Stomach (tissue), 9 donors: ENCODE data around the gene DCK. TPM values are rescaled to one million over a fixed set of nuclear protein-coding genes. Genes with fewer than 3 reads are reported as not detected.
A peak's percentile ranks its signal among the peaks of the same experiment; 100 is the strongest.
"Not testable (repeated sequence)": the region's sequence is repeated elsewhere in the genome, so short reads cannot be mapped to it uniquely, and the experiment has no call there.

Experiments used
- DNase-seq, 2 donors: peaks; one replicate each; pipeline versions ENCODE4 v3.0.0 to v3.0.0-alpha.2; 2013 to 2019
- H3K27ac ChIP-seq, 5 donors: fragments of 200-600 bp in 4 of 5; sonication (generic) in 4 of 5; one replicate each; pipeline ENCODE4 v1.5.1; 2013 to 2019; ENCODE audit warnings: mild to moderate bottlenecking in 1 of 5, moderate library complexity in 1 of 5
- H3K27me3 ChIP-seq, 3 donors: fragments of 200-600 bp; sonication (generic); one replicate each; pipeline ENCODE4 v1.5.1; 2017 to 2019; ENCODE audit warnings: mixed run types in 1 of 3
- H3K36me3 ChIP-seq, 4 donors: fragments of 200-600 bp; sonication (generic); 1 replicate in 3 of 4; 2 replicates in 1 of 4; pipeline ENCODE4 v1.5.1; 2016 to 2019
- H3K4me1 ChIP-seq, 4 donors: fragments of 200-600 bp; sonication (generic); one replicate each; pipeline ENCODE4 v1.5.1; 2016 to 2019
- H3K4me3 ChIP-seq, 4 donors: fragments of 200-600 bp; sonication (generic) in 3 of 4; one replicate each; pipeline ENCODE4 v1.5.1; 2016 to 2019; ENCODE audit warnings: mild to moderate bottlenecking in 1 of 4
- H3K9me3 ChIP-seq, 4 donors: fragments of 200-600 bp; sonication (generic); one replicate each; pipeline ENCODE4 v1.5.1; 2016 to 2019
- CTCF ChIP-seq, 7 experiments: fragments of 450-650 bp in 4 of 7; fragments of 200-600 bp in 3 of 7; sonication (generic) in 3 of 7; IDR thresholded peaks; one replicate each; pipeline ENCODE4 v1.5.1; 2016 to 2019; ENCODE audit warnings: antibody characterized with exemption in 7 of 7, control low read depth in 2 of 7, mild to moderate bottlenecking in 1 of 7
- EP300 ChIP-seq: sonication (generic); formaldehyde crosslinking; IDR thresholded peaks from one replicate; pipeline ENCODE4 v1.6.1; 2017; ENCODE audit warnings: antibody characterized with exemption
- POLR2A ChIP-seq, 4 donors: fragments of 450-650 bp; IDR thresholded peaks; one replicate each; pipeline ENCODE4 v1.6.1; 2016; ENCODE audit warnings: antibody characterized with exemption in 4 of 4, control low read depth in 2 of 4, mild to moderate bottlenecking in 1 of 4, moderate library complexity in 1 of 4
- POLR2AphosphoS5 ChIP-seq, 3 donors: sonication (generic); formaldehyde crosslinking; IDR thresholded peaks; one replicate each; pipeline ENCODE4 v1.6.1; 2016; ENCODE audit warnings: antibody characterized with exemption in 3 of 3
- WGBS, 5 donors: extraction: QIAGEN DNeasy Blood & Tissue Kit in 3 of 5; methylation state at CpG; one replicate each; pipeline versions ENCODE4 v1.1.5 to v1.1.7; 2013 to 2018; 5-methylcytosine and 5-hydroxymethylcytosine counted together
- intact Hi-C: fragments of 100-400 bp; cut with DNase I; formaldehyde crosslinking; loops from one replicate; pipeline ENCODE4 v1.15.1; 2023; ENCODE audit warnings: low total_unique reads
- polyA plus RNA-seq, 3 donors: library from polyadenylated mRNA; stranded (reverse); fragments of 200-250 nt; gene quantifications; one replicate each; pipeline ENCODE4 v1.2.3, GENCODE V29; 2013
- total RNA-seq, 5 donors: library from RNA; depleted of rRNA; stranded (reverse); fragments of >200 nt; gene quantifications; one replicate each; pipeline versions ENCODE4 v1.1.0 to v1.2.3, GENCODE V29; 2014 to 2016
- donor health status: healthy with polysubstance abuse.
- donor health status: Bipolar disorder and iron deficiency.
- donor health status: healthy.

DCK gene
- total and polyA plus RNA-seq, 8 donors, result 6.7 to 43.2 (median 13.5) TPM

GRCh38 chr4:71011451-71011850 lies 18.0 kb downstream of the DCK start:
- intact Hi-C loops, result no loop called here
- Histone ChIP-seq H3K27me3 (no peaks in the 10 kb centered on the region), H3K9me3 (no peaks in the 10 kb centered on the region), H3K4me1 (peaks cover 0 to 13% (median 0%) of the 10 kb centered on the region in 4 donors), H3K27ac (no peak overlapping the region), H3K4me3 (no peak overlapping the region), H3K36me3 (no peaks in the 10 kb centered on the region)
- DNase-seq, result no peak
- WGBS, 5 donors, result 87 to 97% (median 96%) methylated on average over 4 of the region's 4 CpGs
- TF ChIP-seq CTCF (IDR thresholded peaks at IDR 0.05) (no peak), POLR2AphosphoS5 (IDR thresholded peaks at IDR 0.05) (no peak), EP300 (no peak), POLR2A (IDR thresholded peaks at IDR 0.05) (no peak)

- intact Hi-C loops, H3K4me1 ChIP-seq, H3K9me3 ChIP-seq, H3K4me3 ChIP-seq, H3K27ac ChIP-seq, DNase-seq, H3K27me3 ChIP-seq, H3K36me3 ChIP-seq: not testable (repeated sequence)
- WGBS, 5 donors, result 93 to 100% (median 98%) methylated on average over 2 of the region's 2 CpGs
Measured at GRCh38 chr4:71017391-71017790, 23.9 kb downstream of the DCK start.

GRCh38 chr4:71020611-71021010 lies 27.2 kb downstream of the DCK start:
- no peak for DNase-seq
- Histone ChIP-seq H3K9me3 (no peaks in the 10 kb centered on the region), H3K4me3 (no peak overlapping the region), H3K4me1 (peaks cover 0 to 4% (median under 1%) of the 10 kb centered on the region in 4 donors), H3K36me3 (peaks cover 0 to 12% (median 5%) of the 10 kb centered on the region in 4 donors), H3K27me3 (no peaks in the 10 kb centered on the region), H3K27ac (no peak overlapping the region)
- intact Hi-C loops, result no loop called here
- 48 to 74% (median 73%) methylated on average over 1 of the region's 1 CpG for WGBS, 5 donors
- TF ChIP-seq CTCF (IDR thresholded peaks at IDR 0.05) (no peak), POLR2AphosphoS5 (IDR thresholded peaks at IDR 0.05) (no peak), POLR2A (IDR thresholded peaks at IDR 0.05) (no peak), EP300 (no peak)

GRCh38 chr4:71025654-71026053 lies 32.2 kb downstream of the DCK start:
- TF ChIP-seq EP300 (no peak), POLR2AphosphoS5 (IDR thresholded peaks at IDR 0.05) (no peak), POLR2A (IDR thresholded peaks at IDR 0.05) (no peak), CTCF (IDR thresholded peaks at IDR 0.05) (no peak)
- WGBS, 5 donors, result 85 to 90% (median 85%) methylated on average over 3 of the region's 3 CpGs

GRCh38 chr4:71026086-71026485 lies 32.6 kb downstream of the DCK start:
- intact Hi-C loops, result no loop called here
- no peak overlapping the region for H3K4me3 ChIP-seq
- TF ChIP-seq EP300, result no peak
- no peak for TF ChIP-seq CTCF (IDR thresholded peaks at IDR 0.05)
- TF ChIP-seq POLR2AphosphoS5 (IDR thresholded peaks at IDR 0.05), result no peak
- TF ChIP-seq POLR2A (IDR thresholded peaks at IDR 0.05), result no peak

More at GRCh38 chr4:71025654-71026053, 32.2 kb downstream of the DCK start:
- H3K27ac ChIP-seq, result no peak overlapping the region
- H3K36me3 ChIP-seq, result peaks cover 0 to 37% (median 25%) of the 10 kb centered on the region in 4 donors
- H3K27me3 ChIP-seq, result no peaks in the 10 kb centered on the region
- intact Hi-C loops, result no loop called here
- H3K9me3 ChIP-seq, result no peaks in the 10 kb centered on the region
- peaks cover 0 to 13% (median 6%) of the 10 kb centered on the region in 4 donors for H3K4me1 ChIP-seq
- no peak for DNase-seq
- H3K4me3 ChIP-seq, result no peak overlapping the region

More at GRCh38 chr4:71026086-71026485, 32.6 kb downstream of the DCK start:
- Histone ChIP-seq H3K9me3 (no peaks in the 10 kb centered on the region), H3K27me3 (no peaks in the 10 kb centered on the region), H3K27ac (no peak overlapping the region), H3K36me3 (peaks cover 0 to 42% (median 27%) of the 10 kb centered on the region in 4 donors), H3K4me1 (peaks cover 0 to 13% (median 6%) of the 10 kb centered on the region in 4 donors)
- WGBS, 5 donors, result 51 to 61% (median 58%) methylated on average over 2 of the region's 2 CpGs
- peak in 1 of 2 donors; percentile 65 for DNase-seq
